H9 (cell line): ENCODE measurements around the gene ERRFI1. TPM values are rescaled to one million over a fixed set of nuclear protein-coding genes. Genes with fewer than 3 reads are reported as not detected.

Experiments used
- DNase-seq: peaks from one replicate; pipeline ENCODE4 v3.0.0-alpha.2; 2017
- H2AFZ ChIP-seq: one replicate; pipeline ENCODE4 v1.6.1; 2013; ENCODE audit warnings: mild to moderate bottlenecking, low read length, control low read depth, moderate library complexity
- H2AK5ac ChIP-seq: 2 replicates; pipeline ENCODE4 v1.6.1; 2013; ENCODE audit warnings: low read length, control low read depth, mixed read lengths; ENCODE audit not compliant: insufficient read length
- H2BK120ac ChIP-seq: one replicate; pipeline ENCODE4 v1.6.1; 2013; ENCODE audit warnings: low read depth, mild to moderate bottlenecking, low read length, control low read depth, inconsistent platforms; ENCODE audit not compliant: poor library complexity, severe bottlenecking
- H2BK12ac ChIP-seq: 2 replicates; pipeline ENCODE4 v1.6.1; 2013; ENCODE audit warnings: low read length, control low read depth, mixed read lengths, low read depth; ENCODE audit not compliant: insufficient read length
- H2BK15ac ChIP-seq: 2 replicates; pipeline ENCODE4 v1.6.1; 2013; ENCODE audit warnings: low read depth, low read length, control low read depth
- H2BK20ac ChIP-seq: one replicate; pipeline ENCODE4 v1.6.1; 2013; ENCODE audit warnings: low read depth, mild to moderate bottlenecking, low read length, control low read depth, inconsistent platforms; ENCODE audit not compliant: poor library complexity, severe bottlenecking
- H2BK5ac ChIP-seq: 2 replicates; pipeline ENCODE4 v1.6.1; 2013; ENCODE audit warnings: low read length, control low read depth, mixed read lengths; ENCODE audit not compliant: insufficient read length
- H3K14ac ChIP-seq: 2 replicates; pipeline ENCODE4 v1.6.1; 2013; ENCODE audit warnings: low read length, control low read depth; ENCODE audit not compliant: insufficient read depth
- H3K18ac ChIP-seq: 2 replicates; pipeline ENCODE4 v1.6.1; 2013; ENCODE audit warnings: low read depth, mild to moderate bottlenecking, mixed read lengths, low read length, control low read depth; ENCODE audit not compliant: insufficient read length
- H3K23ac ChIP-seq: 2 replicates; pipeline ENCODE4 v1.6.1; 2013; ENCODE audit warnings: low read length, control low read depth, mixed read lengths, low read depth; ENCODE audit not compliant: insufficient read length
- H3K23me2 ChIP-seq: 2 replicates; pipeline ENCODE4 v1.6.1; 2013; ENCODE audit warnings: low read depth, mild to moderate bottlenecking, mixed read lengths, low read length, control low read depth; ENCODE audit not compliant: insufficient read length, poor library complexity, severe bottlenecking
- H3K27ac ChIP-seq: 2 replicates; pipeline ENCODE4 v1.5.1; 2013; ENCODE audit warnings: low read length, control low read depth, mixed read lengths, low read depth; ENCODE audit not compliant: insufficient read length
- H3K27me3 ChIP-seq: 2 replicates; pipeline ENCODE4 v1.6.1; 2013; ENCODE audit warnings: low read length, control low read depth, inconsistent platforms; ENCODE audit not compliant: insufficient read depth
- H3K4ac ChIP-seq: 2 replicates; pipeline ENCODE4 v1.6.1; 2013; ENCODE audit warnings: low read depth, mild to moderate bottlenecking, control low read depth, inconsistent platforms, low read length, moderate library complexity
- H3K4me1 ChIP-seq: 2 replicates; pipeline ENCODE4 v1.6.1; 2013; ENCODE audit warnings: low read length, control low read depth, inconsistent platforms; ENCODE audit not compliant: insufficient read depth
- H3K4me2 ChIP-seq: 2 replicates; pipeline ENCODE4 v1.6.1; 2013; ENCODE audit warnings: low read length, control low read depth, mixed read lengths; ENCODE audit not compliant: insufficient read length, insufficient read depth
- H3K56ac ChIP-seq: 2 replicates; pipeline ENCODE4 v1.6.1; 2013; ENCODE audit warnings: low read depth, mild to moderate bottlenecking, mixed read lengths, low read length, control low read depth; ENCODE audit not compliant: insufficient read length
- H3K79me1 ChIP-seq: 2 replicates; pipeline ENCODE4 v1.6.1; 2013; ENCODE audit warnings: low read depth, mild to moderate bottlenecking, moderate library complexity, low read length, control low read depth, inconsistent platforms; ENCODE audit not compliant: insufficient read depth, poor library complexity, severe bottlenecking
- H3K79me2 ChIP-seq: 2 replicates; pipeline ENCODE4 v1.6.1; 2013; ENCODE audit warnings: low read length, control low read depth, inconsistent platforms; ENCODE audit not compliant: insufficient read depth
- H3K9ac ChIP-seq: 2 replicates; pipeline ENCODE4 v1.6.1; 2013; ENCODE audit warnings: low read length, control low read depth, mixed read lengths; ENCODE audit not compliant: insufficient read length; ENCODE audit errors: extremely low read depth
- H3K9me3 ChIP-seq: one replicate; pipeline ENCODE4 v1.6.1; 2013; ENCODE audit warnings: low read depth, low read length, inconsistent platforms; ENCODE audit not compliant: control insufficient read depth
- H3T11ph ChIP-seq: one replicate; pipeline ENCODE4 v1.6.1; 2013; ENCODE audit warnings: mild to moderate bottlenecking, low read length, control low read depth, inconsistent platforms
- H4K20me1 ChIP-seq: one replicate; pipeline ENCODE4 v1.6.1; 2013; ENCODE audit not compliant: control insufficient read depth, insufficient read length, insufficient read depth
- H4K5ac ChIP-seq: 2 replicates; pipeline ENCODE4 v1.6.1; 2013; ENCODE audit warnings: low read depth, mild to moderate bottlenecking, mixed read lengths, low read length, control low read depth; ENCODE audit not compliant: insufficient read length
- H4K8ac ChIP-seq: replicated peaks from 2 replicates; pipeline ENCODE4 v1.6.1; 2013; ENCODE audit warnings: low read length, control low read depth, mixed read lengths, low read depth; ENCODE audit not compliant: insufficient read length
- H4K91ac ChIP-seq: 2 replicates; pipeline ENCODE4 v1.6.1; 2013; ENCODE audit warnings: low read depth, mild to moderate bottlenecking, moderate library complexity, mixed read lengths, low read length, control low read depth; ENCODE audit not compliant: insufficient read length
- H3K27ac Mint-ChIP-seq, 3 experiments: 2 replicates in 2 of 3; 3 replicates in 1 of 3; pipeline ENCODE4 v1.8.0; 2020 to 2021; ENCODE audit warnings: mixed read lengths in 3 of 3, mild to moderate bottlenecking in 1 of 3, moderate library complexity in 1 of 3
- H3K27me3 Mint-ChIP-seq: 2 replicates; pipeline ENCODE4 v1.8.0; 2021; ENCODE audit warnings: low read depth, mild to moderate bottlenecking, moderate library complexity, mixed read lengths
- H3K36me3 Mint-ChIP-seq, 3 experiments: 2 replicates in 2 of 3; 3 replicates in 1 of 3; pipeline ENCODE4 v1.8.0; 2020 to 2021; ENCODE audit warnings: low read depth in 3 of 3, mixed read lengths in 3 of 3; ENCODE audit not compliant: insufficient read depth in 1 of 3
- H3K4me1 Mint-ChIP-seq, 2 experiments: 2 replicates each; pipeline ENCODE4 v1.8.0; 2020; ENCODE audit warnings: mixed read lengths in 2 of 2
- H3K4me3 Mint-ChIP-seq, 2 experiments: 2 replicates in 1 of 2; 3 replicates in 1 of 2; pipeline ENCODE4 v1.8.0; 2020 to 2021; ENCODE audit warnings: mild to moderate bottlenecking in 2 of 2, mixed read lengths in 2 of 2, moderate library complexity in 1 of 2
- H3K9me3 Mint-ChIP-seq, 2 experiments: 2 replicates in 1 of 2; 3 replicates in 1 of 2; pipeline ENCODE4 v1.8.0; 2020; ENCODE audit warnings: mild to moderate bottlenecking in 2 of 2, mixed read lengths in 2 of 2, moderate library complexity in 1 of 2
- CTCF ChIP-seq: fragments of 200-600 bp; sonication (generic); conservative IDR thresholded peaks from 3 replicates; pipeline ENCODE4 v1.8.0; 2021; ENCODE audit warnings: antibody characterized with exemption, mild to moderate bottlenecking
- WGBS: extraction: QIAGEN DNeasy Blood & Tissue Kit; methylation state at CpG from one replicate; pipeline ENCODE4 v1.1.7; 2013; ENCODE audit warnings: missing lambda C conversion rate, low lambda C conversion rate, mixed read lengths; ENCODE audit not compliant: insufficient read length; ENCODE audit errors: extremely low coverage; 5-methylcytosine and 5-hydroxymethylcytosine counted together
- total RNA-seq: library from RNA; stranded (reverse); gene quantifications from 2 replicates; pipeline ENCODE4 v1.2.1, GENCODE V29; 2021

ERRFI1 gene
- total RNA-seq, 1 experiment from 2014 or later = 20.8 TPM

GRCh38 chr1:8011016-8011415, 15.1 kb downstream of the ERRFI1 start:
- Histone ChIP-seq H2BK12ac (no peak overlapping the region), H3K79me2 (peaks cover 5% of the 10 kb centered on the region; the same call in 1 of the 2 replicates), H2AK5ac (no peak overlapping the region), H3K9me3 (no peaks in the 10 kb centered on the region), H4K8ac (no peak overlapping the region), H2AFZ (no peak overlapping the region), H4K91ac (no peak overlapping the region), H2BK5ac (no peak overlapping the region), H3K4me2 (no peak overlapping the region), H2BK20ac (no peak overlapping the region), H3K56ac (no peak overlapping the region), H3T11ph (no peak overlapping the region), H3K23me2 (no peaks in the 10 kb centered on the region), H3K79me1 (peaks cover 8% of the 10 kb centered on the region), H3K18ac (no peak overlapping the region), H3K27me3 (no peaks in the 10 kb centered on the region), H3K9ac (no peak overlapping the region), H2BK120ac (no peak overlapping the region), H2BK15ac (no peak overlapping the region), H3K27ac (no peak overlapping the region), H3K4me1 (peaks cover 2% of the 10 kb centered on the region; the same call in 1 of the 2 replicates), H3K4ac (no peak overlapping the region), H4K5ac (no peak overlapping the region), H4K20me1 (no peaks in the 10 kb centered on the region), H3K23ac (no peak overlapping the region), H3K14ac (no peak overlapping the region)
- Mint-ChIP-seq H3K9me3 (no peaks in the 10 kb centered on the region), H3K36me3 (peaks cover 28 to 45% (median 29%) of the 10 kb centered on the region in 3 experiments), H3K4me1 (peaks cover 18 to 20% of the 10 kb centered on the region in 2 experiments), H3K27me3 (no peaks in the 10 kb centered on the region), H3K4me3 (no peak overlapping the region), H3K27ac (no peak overlapping the region)
- TF ChIP-seq CTCF = no peak
- no CpG with 5 or more reads among the region's 4 CpGs for WGBS
- DNase-seq = no peak
